Embryonic facial prominence (tissue), 1 donor: ENCODE measurements around the gene PIK3R1.
"Not testable (repeated sequence)": the region's sequence is repeated elsewhere in the genome, so short reads cannot be mapped to it uniquely, and the experiment has no call there.

ENCODE experiments used
- DNase-seq: peaks from one replicate; pipeline ENCODE4 v3.0.0-alpha.2; 2016; ENCODE audit errors: extremely low spot score

PIK3R1 gene

GRCh38 chr5:68226546-68227073 lies 11.1 kb downstream of the PIK3R1 start:
- DNase-seq, result no peak

- no peak for DNase-seq
Observed at GRCh38 chr5:68227532-68228160, 12.1 kb downstream of the PIK3R1 start.

- DNase-seq, result no peak
Observed at GRCh38 chr5:68229416-68229815, 13.9 kb downstream of the PIK3R1 start.

- DNase-seq, result no peak
Observed at GRCh38 chr5:68230285-68230684, 14.7 kb downstream of the PIK3R1 start.

- no peak for DNase-seq
Observed at GRCh38 chr5:68231414-68232076, 16.0 kb downstream of the PIK3R1 start.

- no peak for DNase-seq
Observed at GRCh38 chr5:68232277-68232676, 16.7 kb downstream of the PIK3R1 start.

- no peak for DNase-seq
Observed at GRCh38 chr5:68233075-68233474, 17.5 kb downstream of the PIK3R1 start.

- DNase-seq, result not testable (repeated sequence)
Observed at GRCh38 chr5:68235229-68235628, 19.7 kb downstream of the PIK3R1 start.

- DNase-seq, result no peak
Observed at GRCh38 chr5:68237715-68238114, 22.2 kb downstream of the PIK3R1 start.

GRCh38 chr5:68239487-68239886 lies 23.9 kb downstream of the PIK3R1 start:
- no peak for DNase-seq

- no peak for DNase-seq
Observed at GRCh38 chr5:68240202-68240601, 24.6 kb downstream of the PIK3R1 start.

- DNase-seq, result no peak
Observed at GRCh38 chr5:68240771-68241170, 25.2 kb downstream of the PIK3R1 start.

- no peak for DNase-seq
Observed at GRCh38 chr5:68242743-68243142, 27.2 kb downstream of the PIK3R1 start.

- DNase-seq, result no peak
Observed at GRCh38 chr5:68243251-68243650, 27.7 kb downstream of the PIK3R1 start.

GRCh38 chr5:68243681-68244080 lies 28.1 kb downstream of the PIK3R1 start:
- DNase-seq, result no peak

GRCh38 chr5:68245319-68245718 lies 29.8 kb downstream of the PIK3R1 start:
- no peak for DNase-seq

GRCh38 chr5:68246802-68247201 lies 31.2 kb downstream of the PIK3R1 start:
- DNase-seq, result no peak

GRCh38 chr5:68247627-68248026 lies 32.1 kb downstream of the PIK3R1 start:
- no peak for DNase-seq

- DNase-seq, result no peak
Observed at GRCh38 chr5:68248896-68249295, 33.3 kb downstream of the PIK3R1 start.

- no peak for DNase-seq
Observed at GRCh38 chr5:68249520-68249919, 34.0 kb downstream of the PIK3R1 start.

- DNase-seq, result no peak
Observed at GRCh38 chr5:68250661-68251298, 35.2 kb downstream of the PIK3R1 start.

- DNase-seq, result no peak
Observed at GRCh38 chr5:68251386-68251785, 35.8 kb downstream of the PIK3R1 start.
